NCI-H446 (cell line): ENCODE results near the gene ZNF669.

ENCODE experiments used
- DNase-seq, 2 experiments: peaks; one replicate each; lab custom pipeline; 2025; lab: John Stamatoyannopoulos, UW

ZNF669 gene

GRCh38 chr1:247060771-247061170 is 43.4 kb downstream of the ZNF669 start:
- DNase-seq = no peak

- no peak for DNase-seq
These were observed 48.1 kb downstream of the ZNF669 start for GRCh38 chr1:247056071-247056470.

DNA sequence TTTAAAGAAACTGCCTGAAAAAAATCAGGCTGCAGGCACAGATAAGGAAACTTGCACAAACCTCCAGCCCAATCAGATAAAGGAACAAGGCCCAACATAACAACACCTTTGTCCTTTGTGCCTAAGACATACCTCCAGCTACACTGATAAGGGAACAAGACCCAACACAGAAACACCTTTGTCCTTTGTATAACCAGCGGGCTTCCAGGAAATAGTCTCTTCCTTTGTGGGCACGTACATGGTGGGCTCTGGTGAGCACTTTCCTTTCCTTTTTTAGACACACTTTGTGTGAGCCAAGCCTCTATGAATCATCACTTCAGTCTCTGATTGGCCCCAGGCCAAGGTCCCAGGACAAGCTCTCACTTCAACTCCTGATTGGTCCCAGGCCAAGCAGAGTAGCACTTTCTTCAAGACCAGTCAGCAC is 49.2 kb downstream of the ZNF669 start:
- no peak for DNase-seq
